GM21381 (cell line): ENCODE measurements around the gene KRT80.

Experiments used
- ATAC-seq: cut with Tn5 transposase; IDR thresholded peaks from one replicate; pipeline ENCODE4 v1.9.1; 2021; ENCODE audit warnings: mild to moderate bottlenecking, moderate library complexity; ENCODE audit not compliant: unreplicated experiment

KRT80 gene

DNA sequence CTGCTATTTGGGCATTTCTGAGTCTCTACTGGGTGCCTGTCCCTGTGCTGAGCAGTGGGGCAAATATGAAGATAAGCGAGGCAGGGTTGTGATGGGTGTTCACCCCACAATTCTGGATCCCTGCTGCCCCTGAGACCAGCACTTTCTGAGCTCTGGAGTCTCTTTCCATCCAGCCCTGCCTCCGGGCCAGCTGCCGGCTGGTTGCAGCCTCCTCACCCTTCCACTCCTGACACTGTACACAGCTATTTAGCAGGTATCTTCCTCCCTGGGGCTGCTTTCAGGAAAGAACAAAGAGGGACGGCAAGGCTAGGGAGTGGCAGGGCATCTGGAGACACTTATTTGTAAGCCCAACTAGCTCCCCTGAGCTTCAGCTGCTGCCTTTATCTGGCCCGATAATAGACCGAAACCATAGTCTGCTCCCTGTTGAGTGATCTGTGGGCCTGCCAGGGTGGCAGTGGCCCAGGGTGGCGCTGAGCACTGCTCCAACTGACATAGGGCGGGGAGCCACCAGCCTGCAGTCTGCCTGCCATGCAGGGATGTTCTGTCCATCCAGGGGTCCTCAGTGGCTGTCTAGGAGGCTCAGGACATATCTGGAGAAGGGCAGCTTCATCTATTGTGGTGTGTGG lies 7.6 kb upstream of the KRT80 start:
- ATAC-seq: no peak

DNA sequence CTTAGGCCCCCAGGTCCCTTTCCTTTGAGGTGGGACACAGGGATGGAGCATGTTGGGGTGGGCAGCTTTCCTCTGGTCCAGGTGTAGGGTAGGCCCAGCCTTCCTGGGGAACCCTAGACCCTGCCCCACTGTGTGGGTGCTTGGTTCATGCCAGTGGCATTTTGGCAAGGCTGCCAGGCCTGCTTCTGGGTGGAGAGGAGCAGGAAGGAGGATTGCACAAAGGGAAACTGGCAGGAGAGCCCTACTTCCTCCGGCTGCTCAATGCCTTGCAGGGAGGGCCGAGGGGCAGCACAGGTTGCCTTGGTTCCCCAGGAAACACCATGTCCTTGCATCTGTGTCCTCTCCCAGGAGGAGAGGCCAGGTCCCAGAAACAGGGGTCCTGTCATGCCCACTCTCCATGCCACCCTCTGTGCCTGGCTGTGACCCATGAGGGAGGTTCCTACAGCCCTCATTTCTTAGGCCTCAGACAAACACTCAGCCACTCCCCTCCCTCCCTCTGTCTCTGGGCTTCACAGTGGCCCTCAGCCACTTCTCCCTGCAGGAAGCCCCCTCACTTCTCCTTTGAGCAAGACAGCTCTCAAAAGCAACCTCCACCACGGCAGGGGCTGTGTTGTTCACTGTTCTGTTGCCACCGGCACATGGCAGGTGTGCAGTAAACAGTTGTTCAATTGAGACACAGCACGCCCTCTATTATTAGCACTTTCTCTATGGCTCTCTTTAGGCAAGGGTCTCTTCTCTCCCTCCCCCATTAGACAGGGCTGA lies 6.8 kb upstream of the KRT80 start:
- no peak for ATAC-seq

DNA sequence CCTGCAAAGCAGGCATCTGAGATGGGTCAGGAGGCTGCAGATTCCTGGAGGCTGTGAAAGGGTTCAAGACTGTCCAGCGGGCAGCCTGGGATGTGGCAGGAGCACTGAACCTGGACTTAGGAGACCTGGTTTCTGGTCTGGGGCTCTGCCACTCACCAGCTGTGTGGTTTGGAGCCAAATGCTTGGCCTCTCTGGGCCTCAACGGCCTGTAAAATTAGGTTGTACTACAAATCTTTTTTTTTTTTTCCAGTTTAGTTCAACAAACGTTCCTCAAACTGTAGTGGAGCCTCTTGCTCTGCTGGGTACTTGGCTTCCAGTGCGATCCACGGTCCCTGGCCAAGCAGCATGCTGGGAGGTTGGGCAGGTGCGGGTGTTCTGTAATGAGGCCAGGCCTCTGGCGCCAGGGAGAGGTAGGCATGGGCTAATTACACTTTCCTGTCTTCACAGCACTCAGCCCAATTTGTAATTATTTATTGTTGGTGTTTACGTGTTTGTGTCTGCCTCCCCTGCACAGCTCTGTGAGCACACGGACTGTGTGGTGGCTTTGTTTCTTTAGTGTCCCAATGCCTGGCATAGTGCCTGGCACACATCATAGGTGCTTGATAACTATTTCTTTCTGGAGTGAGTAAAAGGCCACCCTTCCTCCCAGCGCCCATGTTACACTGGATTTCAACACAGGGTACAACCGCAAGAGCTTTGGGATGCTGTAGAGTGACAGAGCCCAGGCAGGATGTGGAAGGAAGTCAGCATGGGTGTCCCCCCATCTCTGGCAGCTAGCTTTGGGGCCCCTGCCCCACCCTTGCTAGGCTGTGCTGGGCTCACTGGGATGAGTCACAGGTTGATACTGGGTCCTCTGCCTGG lies 5.8 kb upstream of the KRT80 start:
- no peak for ATAC-seq

DNA sequence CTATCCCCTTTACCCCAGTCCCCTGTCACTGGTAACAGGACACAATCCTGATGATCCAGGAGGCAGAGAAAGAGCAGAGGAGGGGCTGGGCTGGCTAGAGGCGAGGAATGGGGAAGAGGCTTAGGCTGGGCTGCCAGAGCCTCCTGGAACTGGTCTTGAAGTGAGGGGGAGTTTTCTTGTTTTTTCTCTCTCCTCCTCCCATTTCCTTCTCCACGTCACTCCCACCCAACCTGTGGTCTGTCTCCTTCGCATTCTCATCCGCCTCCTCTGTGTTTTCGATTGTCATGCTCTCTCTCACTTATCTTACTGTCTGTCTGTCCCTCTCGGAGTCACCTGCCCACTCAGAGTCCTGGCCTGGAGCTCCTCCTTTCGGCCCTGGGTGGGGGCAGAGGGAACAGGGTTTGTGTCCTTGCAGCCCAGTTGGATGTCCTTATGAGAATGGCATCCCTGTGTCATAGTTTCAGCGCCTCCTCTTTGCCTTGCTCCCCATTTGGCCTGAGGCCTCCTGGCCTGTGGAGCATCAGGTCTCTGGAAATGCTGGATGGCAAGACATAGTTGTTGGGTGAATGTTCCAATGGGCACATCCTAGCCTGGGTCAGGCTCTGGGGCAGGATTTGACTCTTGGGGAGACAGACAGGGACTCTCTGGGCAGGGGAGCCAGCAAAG lies 3.4 kb upstream of the KRT80 start:
- no peak for ATAC-seq

DNA sequence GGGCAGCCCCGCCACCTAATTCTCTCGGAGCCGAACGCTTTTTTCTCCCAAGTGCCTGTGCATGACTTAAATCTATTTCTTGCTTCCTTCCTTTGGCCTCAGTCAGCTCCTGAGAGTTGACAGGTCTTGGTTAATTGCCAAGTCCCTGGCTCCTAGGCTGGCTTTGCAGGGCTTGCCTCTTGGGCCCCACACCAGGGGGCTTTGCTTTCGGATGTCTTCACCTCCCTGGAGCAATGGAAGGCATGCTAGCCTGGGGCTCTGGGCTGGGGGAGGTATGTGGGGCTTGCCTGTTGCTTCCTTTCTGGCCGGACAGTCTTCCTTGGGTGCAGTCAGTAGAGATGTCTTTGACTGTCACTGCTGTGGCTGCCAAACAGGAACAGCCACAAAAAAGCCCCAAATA lies 2.2 kb upstream of the KRT80 start:
- no peak for ATAC-seq

DNA sequence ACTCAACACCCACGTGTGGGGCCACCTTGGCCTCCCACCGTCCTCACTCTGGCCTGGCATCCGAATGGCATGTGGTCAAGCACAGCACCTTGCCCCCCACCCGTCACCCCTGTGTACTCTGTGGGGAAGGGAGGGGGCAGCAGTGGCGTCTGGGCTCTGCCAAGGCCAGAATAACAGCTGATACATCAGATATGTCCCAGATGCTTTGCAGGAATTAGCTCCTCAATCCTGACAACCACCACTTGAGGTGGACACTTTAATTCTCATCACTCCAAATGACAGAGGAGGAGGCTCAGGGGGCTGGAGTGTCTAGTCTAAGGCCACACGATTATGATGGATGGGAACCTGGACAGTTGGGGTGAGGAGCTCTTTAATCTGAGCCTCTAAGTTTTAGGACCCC lies 1.7 kb upstream of the KRT80 start:
- ATAC-seq: no peak

DNA sequence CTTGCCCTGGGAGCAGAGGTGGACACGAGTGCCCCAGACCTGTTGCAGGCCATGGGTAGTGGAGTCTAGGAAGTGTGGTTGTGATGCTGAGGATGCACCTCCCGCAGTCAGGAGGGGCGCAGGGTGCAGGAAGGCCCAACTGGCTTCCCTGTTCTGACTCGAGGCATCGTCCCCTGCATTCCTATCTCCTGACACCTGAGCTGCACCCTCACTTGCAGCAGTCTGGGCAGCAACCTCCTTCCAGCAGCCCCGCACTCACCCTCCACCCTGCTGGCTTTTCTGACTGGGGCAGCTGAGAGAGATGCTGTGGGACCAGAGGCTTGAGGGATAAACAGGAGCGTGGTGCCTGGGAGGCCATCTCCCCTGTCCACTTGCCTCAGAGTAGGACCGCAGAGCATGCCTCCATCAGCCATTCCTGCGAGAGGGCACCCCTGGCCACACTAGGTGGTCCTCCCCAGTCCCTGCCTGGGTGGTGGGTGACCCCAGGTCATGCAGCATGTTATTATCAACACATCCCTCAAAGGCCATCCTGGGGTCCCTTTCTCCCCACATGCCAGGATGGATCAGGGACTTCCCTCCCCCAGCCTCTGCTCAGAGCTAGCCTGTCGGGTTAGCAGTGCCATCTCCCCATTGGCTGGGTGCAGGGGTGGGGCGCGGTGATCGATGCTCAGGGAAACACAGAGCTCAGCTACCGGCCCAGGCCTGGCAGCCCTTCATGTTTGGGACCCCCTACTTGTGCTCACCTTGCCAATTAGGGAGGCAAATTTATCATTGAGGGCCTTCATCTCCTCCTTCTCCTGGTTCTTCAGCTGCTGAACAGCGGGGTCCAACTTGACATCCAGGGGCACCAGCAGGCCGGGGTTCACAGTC lies 719 bp downstream of the KRT80 start:
- ATAC-seq: no peak

DNA sequence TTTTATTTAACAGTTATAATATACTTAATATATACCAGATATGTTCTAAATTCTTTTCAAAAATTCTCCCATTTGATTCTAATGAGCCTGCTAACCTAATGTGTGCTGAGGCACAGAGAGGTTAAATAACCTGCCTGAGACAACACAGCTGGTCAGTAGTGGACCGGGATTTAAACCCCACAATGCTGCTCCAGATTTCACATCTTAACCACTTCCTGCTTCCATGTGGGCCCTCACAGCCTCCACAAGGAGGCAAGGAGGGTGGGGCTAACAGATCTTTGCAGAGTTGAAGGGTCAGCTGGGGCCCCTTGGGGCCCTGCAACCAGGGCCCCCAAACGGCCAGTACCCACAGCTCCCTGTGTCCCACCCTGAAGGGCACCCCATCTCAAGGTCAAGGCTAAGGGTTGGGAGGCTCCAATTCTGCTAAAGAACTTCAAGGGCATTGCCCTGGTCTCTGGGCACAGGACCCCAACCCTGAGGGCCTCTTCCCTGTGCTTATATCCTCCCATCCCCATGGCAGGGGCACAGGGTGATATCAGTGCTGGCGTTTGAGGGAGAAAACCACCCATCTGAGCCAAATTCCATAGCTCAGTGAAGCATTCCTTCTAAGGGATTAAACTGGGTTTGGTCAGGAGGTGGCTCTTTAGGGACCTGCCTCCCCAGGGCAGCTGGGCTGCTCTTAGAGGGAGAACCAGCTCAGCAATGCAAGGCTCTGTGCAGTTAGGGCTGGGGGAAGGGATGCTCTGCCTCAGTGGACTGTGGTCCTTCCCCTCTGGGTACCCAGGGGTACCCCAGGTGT lies 2.2 kb downstream of the KRT80 start:
- ATAC-seq: no peak

DNA sequence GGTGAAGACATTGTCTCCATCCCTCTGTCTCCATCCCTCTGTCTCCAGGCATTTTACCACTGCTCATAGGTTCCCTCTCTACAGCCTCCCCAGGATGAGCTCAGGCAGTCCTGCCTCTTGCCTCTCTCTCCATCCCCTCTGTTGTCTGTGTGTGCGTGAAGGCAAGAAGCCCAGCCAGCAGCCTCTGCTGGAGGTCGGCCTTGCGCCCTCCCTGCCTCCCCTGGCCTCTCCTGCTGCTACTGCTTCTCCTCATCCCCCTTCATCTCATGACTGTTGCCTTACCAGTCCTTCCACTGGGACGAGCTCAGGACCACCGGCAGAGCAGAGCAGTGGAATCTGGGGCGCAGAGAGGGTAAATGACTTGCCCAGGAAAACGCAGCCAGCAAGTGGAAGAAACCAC lies 3.2 kb downstream of the KRT80 start:
- ATAC-seq: no peak

DNA sequence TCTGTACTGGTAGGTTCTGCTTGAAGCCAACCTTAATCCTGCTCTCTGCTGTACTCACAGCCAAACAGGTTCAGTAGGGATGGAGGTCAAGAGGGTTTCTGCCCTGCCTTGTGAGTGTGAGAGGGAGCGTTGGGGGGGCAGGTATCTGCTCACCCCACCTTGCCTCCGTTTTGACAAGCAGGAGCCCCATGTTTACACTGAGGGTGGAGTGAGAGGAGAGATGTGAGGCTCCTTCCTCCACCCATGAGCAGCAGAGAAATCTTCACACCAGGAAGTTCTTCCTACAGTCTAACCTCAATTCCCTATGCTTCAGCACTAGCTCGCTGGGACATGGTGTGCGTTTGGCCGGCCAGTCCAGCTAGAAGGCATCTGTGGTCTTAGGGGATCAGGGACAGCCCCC lies 4.2 kb downstream of the KRT80 start:
- no peak for ATAC-seq

DNA sequence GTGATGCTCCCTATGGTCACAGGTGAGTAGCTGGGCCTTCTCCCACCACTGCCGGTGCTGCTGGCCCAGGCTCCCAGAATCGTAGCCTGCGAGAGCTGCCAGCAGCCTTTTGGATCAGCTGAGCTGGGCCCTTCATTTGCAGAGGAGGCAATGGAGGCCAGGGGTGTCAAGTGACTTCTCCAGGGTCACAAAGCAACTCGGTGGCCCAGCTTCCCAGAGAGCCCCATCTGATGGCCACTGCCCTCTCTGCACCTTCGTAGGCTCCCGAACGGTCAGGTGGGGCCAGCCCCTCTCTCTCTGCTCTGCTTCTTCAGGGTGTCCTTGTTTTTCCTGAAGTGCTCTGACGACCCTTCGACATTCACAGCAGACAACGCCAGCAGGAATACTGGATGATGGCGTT lies 4.6 kb downstream of the KRT80 start:
- no peak for ATAC-seq

DNA sequence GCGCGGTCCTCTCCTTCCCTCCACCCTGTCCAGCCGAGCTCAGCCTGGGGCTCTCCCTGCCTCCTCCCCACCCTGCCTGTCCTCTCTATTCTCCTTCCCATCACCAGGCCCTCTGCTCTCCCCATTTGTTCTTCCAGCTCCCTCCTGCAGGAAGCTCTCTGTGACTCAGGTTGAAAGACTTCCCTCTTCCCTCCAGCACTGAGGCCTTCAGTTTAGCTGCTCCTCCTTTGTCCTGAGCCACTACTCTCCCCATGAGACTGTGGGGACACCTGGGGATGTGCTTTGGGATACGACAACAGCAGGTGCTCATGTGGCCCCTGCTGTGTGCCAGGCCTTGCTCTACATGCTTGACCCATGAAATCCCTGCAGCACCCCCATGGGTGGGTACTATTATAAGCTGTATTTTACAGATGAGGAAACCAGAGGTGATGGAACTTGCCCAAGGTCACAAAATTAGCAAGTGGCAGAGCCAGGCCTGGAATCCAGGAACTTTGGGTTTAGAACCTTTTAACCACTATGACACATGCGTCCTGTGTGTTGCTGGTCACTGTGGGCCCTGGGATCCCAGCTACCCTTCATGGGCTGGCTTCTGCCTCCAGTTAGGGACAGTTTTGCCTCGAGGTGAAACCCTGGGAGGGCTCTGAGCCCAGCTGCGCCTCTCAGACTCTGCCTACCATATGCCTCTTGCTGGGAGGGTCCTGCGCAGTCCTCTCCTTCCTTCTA lies 5.5 kb downstream of the KRT80 start:
- ATAC-seq: no peak

DNA sequence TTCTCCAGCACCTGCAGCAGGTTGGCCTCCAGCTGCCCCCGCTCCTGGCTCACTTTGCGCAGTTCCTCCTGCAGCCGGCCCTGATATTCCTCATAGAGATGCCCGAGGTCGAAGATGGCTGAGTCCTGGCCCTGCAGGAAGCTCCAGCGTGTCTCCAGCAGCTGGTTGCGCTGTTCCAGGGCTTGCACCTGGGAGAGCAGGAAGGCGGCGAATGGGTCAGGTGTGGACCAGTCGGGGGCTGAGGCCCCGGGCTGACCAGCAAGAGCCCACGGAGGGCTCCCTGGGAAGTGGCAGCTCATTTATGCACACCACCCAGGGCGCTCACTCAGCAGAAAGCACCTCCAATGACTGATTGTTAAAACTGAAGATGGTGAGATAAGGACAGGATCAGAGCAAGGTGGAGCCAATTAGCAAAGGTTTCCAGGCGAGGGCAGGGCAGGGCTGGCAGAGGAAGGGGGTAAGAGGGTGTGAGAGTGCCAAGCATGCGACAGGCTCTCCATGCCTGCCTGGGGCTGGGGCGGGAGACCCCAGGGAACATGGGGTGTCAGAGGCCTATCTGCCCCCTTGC lies 6.3 kb downstream of the KRT80 start:
- ATAC-seq: no peak

DNA sequence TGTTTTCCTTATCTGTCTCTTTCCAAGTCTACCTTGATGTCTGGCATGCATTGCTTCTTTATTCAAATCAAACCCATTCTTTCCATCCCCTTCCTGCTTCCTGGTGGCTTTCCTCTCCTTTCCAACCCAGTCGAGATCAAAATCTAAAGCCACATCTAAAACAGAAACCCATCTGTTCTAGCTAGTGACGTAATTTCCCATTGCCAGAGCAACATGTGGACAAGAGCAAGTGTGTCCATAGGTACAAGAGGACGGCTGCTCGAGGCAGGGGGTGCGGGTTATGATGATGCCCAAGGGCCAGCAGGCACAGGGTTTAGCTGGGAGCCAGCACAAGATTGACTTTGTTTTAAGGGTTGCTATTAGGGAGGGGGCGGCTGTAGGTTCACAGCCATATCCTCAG lies 7.0 kb downstream of the KRT80 start:
- no peak for ATAC-seq

DNA sequence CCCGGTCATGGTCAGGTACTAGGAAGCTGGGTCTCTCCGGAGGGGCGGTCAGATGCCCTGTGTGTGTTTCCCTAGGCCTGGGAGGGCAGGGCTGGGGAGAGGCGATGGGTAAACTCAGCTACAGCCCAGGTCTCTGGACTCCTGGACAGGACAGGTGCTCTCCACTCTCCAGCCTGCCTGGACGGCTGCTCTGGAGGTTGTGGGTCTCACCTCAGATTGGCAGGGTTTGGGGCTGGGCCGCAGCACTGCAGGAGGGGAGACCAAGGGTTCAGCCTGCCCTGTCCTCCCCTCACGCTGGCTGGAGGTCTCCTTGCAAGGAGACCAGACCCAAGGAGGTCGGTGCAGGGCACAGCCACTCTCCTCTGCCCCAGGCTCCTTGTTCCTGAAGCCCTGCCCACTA lies 7.8 kb downstream of the KRT80 start:
- ATAC-seq: no peak

DNA sequence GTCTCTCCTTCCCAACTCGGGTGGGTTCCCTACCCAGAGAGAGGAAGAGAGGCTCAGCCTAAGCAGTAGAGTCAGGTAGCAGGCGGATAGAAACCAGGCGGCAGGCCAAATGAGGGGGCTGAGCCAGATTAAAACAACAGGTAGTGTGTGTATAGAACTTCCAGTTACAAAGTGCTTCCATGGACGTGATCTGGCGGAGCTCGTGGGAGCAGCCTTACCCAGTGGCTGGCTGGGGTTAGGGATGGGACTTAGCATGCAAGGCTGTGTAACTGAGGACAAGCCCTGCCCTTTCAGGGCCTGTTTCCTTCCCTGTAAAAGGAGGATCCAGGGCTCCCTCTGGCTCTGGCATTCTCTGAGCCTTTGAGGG lies 8.3 kb downstream of the KRT80 start:
- ATAC-seq: no peak

DNA sequence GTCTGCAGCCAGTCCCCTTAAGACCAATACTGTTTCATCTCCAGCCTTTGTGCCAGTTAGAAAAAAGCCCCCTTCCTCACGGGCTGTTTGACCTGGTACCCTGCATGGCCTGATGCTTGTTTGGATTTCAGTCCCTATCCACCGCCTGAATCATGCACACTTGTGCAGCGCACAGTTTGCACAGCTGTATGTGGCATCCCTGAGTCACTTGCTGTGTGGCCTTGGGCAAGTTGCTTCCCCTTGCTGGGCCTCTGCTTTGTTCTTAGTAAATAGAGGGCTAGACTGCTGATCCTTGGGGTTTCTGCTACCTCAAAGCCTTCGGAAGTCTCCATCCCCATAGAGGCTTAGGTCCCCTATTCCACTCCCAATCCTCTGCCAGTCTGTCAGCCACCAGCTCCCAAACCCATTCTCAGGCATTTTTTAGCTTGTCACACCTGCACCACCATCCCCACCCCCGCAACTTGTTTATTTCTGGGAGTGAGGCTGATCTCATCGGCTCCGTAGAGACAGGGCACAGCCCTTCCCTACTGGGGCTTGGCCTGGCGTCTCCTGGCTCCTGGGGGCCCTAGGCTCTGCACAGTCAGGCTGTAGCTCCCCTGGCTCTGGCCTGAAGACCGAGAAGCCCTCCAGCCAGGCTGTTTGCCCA lies 8.8 kb downstream of the KRT80 start:
- ATAC-seq: no peak

DNA sequence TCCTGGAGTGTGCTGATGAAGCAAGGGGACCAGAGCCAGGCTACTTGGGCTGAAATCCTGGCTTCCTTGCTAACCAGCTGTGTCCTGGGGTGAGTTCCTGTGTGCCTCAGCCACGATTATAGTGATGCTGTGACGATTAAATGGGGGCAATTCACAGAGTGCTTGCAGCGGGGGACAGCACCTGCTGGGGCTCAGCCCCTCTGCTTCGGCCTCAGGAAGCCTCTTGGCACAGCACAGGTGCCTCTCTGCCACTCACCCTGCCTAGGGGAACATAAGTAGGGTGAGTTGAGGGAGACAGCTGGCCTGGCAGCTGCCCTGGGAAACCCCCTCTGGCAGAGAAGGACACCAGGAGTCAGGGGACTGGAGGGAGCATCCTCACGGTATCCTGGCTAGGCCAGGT lies 9.4 kb downstream of the KRT80 start:
- no peak for ATAC-seq
